ENCODE data around the gene ELK3. TPM values are rescaled to one million over a fixed set of nuclear protein-coding genes. Genes with fewer than 3 reads are reported as not detected.

ELK3 gene
- total and polyA plus RNA-seq, 2 of the 13 experiments (the other 11 are each of a cell fraction or from before 2014, with no cell fraction given) = 2.9 to 3.2 TPM

DNA sequence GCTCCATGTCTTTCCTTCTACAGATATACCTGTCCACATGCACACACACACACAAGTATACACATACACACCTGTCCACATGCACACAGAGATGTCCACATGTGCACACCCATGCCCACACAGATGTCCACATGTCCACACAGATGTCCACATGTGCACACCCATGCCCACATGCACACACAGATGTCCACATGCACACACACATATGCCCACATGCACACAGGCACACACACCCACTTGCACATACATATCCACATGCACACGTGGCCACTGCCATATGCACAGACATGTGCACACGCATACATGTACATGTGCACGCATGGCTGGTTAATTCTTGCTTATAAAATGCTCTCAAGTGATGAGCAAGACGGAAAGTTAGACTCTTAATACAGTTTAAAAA is 32.2 kb downstream of the ELK3 start:
- no peaks in the 10 kb centered on the region for H3K9me3 ChIP-seq (ENCODE audit: low read length)
- intact Hi-C loops (cut with micrococcal nuclease; ENCODE audit: unreplicated experiment) = loop anchor here (2.0 kb wide), 1 partner anchor 174 kb away; the partner anchor contains the start of gene CDK17
- ATAC-seq (no peak), FAIRE-seq (no peak), DNase-seq (ENCODE audit: low spot score) (no peak)
- no peaks in the 10 kb centered on the region for H3K36me3 ChIP-seq (replicated peaks in 1 of 2; ENCODE audit: control insufficient read depth in 1 of 2, insufficient read depth in 2 of 2, low read length in 2 of 2)
- POLR2A ChIA-PET = interaction anchor here (1.0 kb wide), 1 partner anchor 174 kb away, joined by 4 read pairs; the partner anchor contains the start of gene CDK17
- no peak overlapping the region for H3K27ac ChIP-seq (ENCODE audit: extremely low read length, insufficient read depth, low read length)
- 86% methylated on average over 4 of the region's 4 CpGs for WGBS (ENCODE audit: low lambda C conversion rate)
- H3K4me2 ChIP-seq (ENCODE audit: low read depth, low read length) = no peak overlapping the region
- H2AFZ ChIP-seq (ENCODE audit: low read length) = no peak overlapping the region
- in situ Hi-C loops (cut with HindIII; ENCODE audit: extremely low pct_ligation_motif_present, low pct_unique_long_range_greater_than_20kb) = no loop called here
- CTCF ChIA-PET (ENCODE audit: low intra/inter-chr PET ratio, low total read pairs) = no interaction called here
- H4K20me1 ChIP-seq (ENCODE audit: insufficient read depth, low read length) = no peaks in the 10 kb centered on the region
- no peak overlapping the region for H3K4me3 ChIP-seq (replicated peaks in 1 of 3; ENCODE audit: insufficient read depth in 1 of 3, low read depth in 2 of 3, low read length in 3 of 3)
- no peak overlapping the region for H3K9ac ChIP-seq (ENCODE audit: insufficient read depth, low read depth, low read length)
- no peaks in the 10 kb centered on the region for H3K27me3 ChIP-seq (ENCODE audit: control insufficient read depth in 1 of 2, insufficient read depth in 2 of 2, low read length in 2 of 2)
- no TSS peak for BruUV-seq (replicated peaks)
- peaks cover 35% of the 10 kb centered on the region for H3K4me1 ChIP-seq (ENCODE audit: insufficient read depth, low read length)
- no peak for TF ChIP-seq ZBTB7A (CRISPR knock-in tag; IDR thresholded peaks at IDR 0.05)
- 0 out of 2 replicates have a peak, but pooled peaks have one; percentile 0 for TF ChIP-seq TBX2 (CRISPR knock-in tag; IDR thresholded peaks at IDR 0.05; ENCODE audit: borderline replicate concordance)
- TF ChIP-seq IRF2 (CRISPR knock-in tag; IDR thresholded peaks at IDR 0.05) = no peak
- 0 out of 2 replicates have a peak, but pooled peaks have one; percentile 22 for TF ChIP-seq JUND (CRISPR knock-in tag; IDR thresholded peaks at IDR 0.05)
- no peak for TF ChIP-seq ESRRA (CRISPR knock-in tag; IDR thresholded peaks at IDR 0.05; ENCODE audit: low read depth)
- no peak for TF ChIP-seq HNF4G (IDR thresholded peaks at IDR 0.05; ENCODE audit: borderline replicate concordance, low read depth, low read length)
- TF ChIP-seq HNF4G (CRISPR knock-in tag; IDR thresholded peaks at IDR 0.05; ENCODE audit: borderline replicate concordance, low read depth) = 0 out of 2 replicates have a peak, but pooled peaks have one; percentile 11
- TF ChIP-seq MTF1 (CRISPR knock-in tag; IDR thresholded peaks at IDR 0.05) = no peak
- TF ChIP-seq NCOR1 (IDR thresholded peaks at IDR 0.05; ENCODE audit: borderline replicate concordance, low read length) = 0 out of 2 replicates have a peak, but pooled peaks have one; percentile 25
- no peak for TF ChIP-seq CHCHD3 (CRISPR knock-in tag; IDR thresholded peaks at IDR 0.05)
- TF ChIP-seq ZNF781 (CRISPR knock-in tag; IDR thresholded peaks at IDR 0.05; ENCODE audit: borderline replicate concordance, not compliant biosample characterization) = no peak
- TF ChIP-seq, protein P1, sequence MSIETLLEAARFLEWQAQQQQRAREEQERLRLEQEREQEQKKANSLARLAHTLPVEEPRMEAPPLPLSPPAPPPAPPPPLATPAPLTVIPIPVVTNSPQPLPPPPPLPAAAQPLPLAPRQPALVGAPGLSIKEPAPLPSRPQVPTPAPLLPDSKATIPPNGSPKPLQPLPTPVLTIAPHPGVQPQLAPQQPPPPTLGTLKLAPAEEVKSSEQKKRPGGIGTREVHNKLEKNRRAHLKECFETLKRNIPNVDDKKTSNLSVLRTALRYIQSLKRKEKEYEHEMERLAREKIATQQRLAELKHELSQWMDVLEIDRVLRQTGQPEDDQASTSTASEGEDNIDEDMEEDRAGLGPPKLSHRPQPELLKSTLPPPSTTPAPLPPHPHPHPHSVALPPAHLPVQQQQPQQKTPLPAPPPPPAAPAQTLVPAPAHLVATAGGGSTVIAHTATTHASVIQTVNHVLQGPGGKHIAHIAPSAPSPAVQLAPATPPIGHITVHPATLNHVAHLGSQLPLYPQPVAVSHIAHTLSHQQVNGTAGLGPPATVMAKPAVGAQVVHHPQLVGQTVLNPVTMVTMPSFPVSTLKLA (IDR thresholded peaks at IDR 0.05) = peak; percentile 99
- TF ChIP-seq, protein P2, sequence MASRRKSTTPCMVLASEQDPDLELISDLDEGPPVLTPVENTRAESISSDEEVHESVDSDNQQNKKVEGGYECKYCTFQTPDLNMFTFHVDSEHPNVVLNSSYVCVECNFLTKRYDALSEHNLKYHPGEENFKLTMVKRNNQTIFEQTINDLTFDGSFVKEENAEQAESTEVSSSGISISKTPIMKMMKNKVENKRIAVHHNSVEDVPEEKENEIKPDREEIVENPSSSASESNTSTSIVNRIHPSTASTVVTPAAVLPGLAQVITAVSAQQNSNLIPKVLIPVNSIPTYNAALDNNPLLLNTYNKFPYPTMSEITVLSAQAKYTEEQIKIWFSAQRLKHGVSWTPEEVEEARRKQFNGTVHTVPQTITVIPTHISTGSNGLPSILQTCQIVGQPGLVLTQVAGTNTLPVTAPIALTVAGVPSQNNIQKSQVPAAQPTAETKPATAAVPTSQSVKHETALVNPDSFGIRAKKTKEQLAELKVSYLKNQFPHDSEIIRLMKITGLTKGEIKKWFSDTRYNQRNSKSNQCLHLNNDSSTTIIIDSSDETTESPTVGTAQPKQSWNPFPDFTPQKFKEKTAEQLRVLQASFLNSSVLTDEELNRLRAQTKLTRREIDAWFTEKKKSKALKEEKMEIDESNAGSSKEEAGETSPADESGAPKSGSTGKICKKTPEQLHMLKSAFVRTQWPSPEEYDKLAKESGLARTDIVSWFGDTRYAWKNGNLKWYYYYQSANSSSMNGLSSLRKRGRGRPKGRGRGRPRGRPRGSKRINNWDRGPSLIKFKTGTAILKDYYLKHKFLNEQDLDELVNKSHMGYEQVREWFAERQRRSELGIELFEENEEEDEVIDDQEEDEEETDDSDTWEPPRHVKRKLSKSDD (CRISPR knock-in tag; IDR thresholded peaks at IDR 0.05; ENCODE audit: low read depth) = 0 out of 2 replicates have a peak, but pooled peaks have one; percentile 0
- TF ChIP-seq ZEB1 (IDR thresholded peaks at IDR 0.05; ENCODE audit: insufficient replicate concordance, low read depth) = peak; percentile 19
- 0 out of 2 replicates have a peak, but pooled peaks have one; percentile 5 for TF ChIP-seq WIZ (CRISPR knock-in tag; IDR thresholded peaks at IDR 0.05)
- TF ChIP-seq HDAC6 (IDR thresholded peaks at IDR 0.05; ENCODE audit: low read depth, low read length) = no peak
- H3K79me2 ChIP-seq (ENCODE audit: insufficient read depth, low read length) = no peaks in the 10 kb centered on the region

All from HepG2 (cell line).